Measurements from ENCODE around the gene GABRD.

GABRD gene

DNA sequence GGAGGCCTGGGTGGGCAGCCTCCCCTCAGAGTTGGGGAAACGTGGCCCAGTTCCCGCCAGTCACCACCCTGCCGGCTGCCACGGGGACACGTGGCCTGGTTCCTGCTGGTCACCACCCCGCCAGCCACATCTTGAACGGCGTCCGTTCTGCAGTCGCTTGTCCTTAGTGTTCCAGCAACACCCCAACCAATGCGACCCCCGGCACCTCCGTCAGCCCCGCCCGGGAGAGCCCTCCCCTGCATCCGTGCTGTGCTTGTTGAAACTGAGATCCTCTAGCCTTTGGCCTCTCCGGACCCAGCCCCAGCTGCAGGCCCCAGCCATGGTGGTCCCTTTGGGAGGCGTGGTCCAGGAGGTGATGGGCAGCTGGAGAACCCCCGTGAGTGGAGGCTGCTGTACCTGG, 49.8 kb downstream of the GABRD start:
- no peaks in the 10 kb centered on the region for H3K79me2 ChIP-seq (ENCODE audit: control insufficient read depth, low read length)
- H3F3A ChIP-seq (ENCODE audit: control insufficient read depth, insufficient read depth): no peaks in the 10 kb centered on the region
- TF ChIP-seq, protein P1, sequence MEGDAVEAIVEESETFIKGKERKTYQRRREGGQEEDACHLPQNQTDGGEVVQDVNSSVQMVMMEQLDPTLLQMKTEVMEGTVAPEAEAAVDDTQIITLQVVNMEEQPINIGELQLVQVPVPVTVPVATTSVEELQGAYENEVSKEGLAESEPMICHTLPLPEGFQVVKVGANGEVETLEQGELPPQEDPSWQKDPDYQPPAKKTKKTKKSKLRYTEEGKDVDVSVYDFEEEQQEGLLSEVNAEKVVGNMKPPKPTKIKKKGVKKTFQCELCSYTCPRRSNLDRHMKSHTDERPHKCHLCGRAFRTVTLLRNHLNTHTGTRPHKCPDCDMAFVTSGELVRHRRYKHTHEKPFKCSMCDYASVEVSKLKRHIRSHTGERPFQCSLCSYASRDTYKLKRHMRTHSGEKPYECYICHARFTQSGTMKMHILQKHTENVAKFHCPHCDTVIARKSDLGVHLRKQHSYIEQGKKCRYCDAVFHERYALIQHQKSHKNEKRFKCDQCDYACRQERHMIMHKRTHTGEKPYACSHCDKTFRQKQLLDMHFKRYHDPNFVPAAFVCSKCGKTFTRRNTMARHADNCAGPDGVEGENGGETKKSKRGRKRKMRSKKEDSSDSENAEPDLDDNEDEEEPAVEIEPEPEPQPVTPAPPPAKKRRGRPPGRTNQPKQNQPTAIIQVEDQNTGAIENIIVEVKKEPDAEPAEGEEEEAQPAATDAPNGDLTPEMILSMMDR (IDR thresholded peaks at IDR 0.05; ENCODE audit: low read depth, low read length, poor library complexity, severe bottlenecking): no peak
- no peak for TF ChIP-seq EZH2phosphoT487 (IDR thresholded peaks at IDR 0.05; ENCODE audit: borderline replicate concordance, low read length)
- no peaks in the 10 kb centered on the region for H3K36me3 ChIP-seq (ENCODE audit: control insufficient read depth, low read length)
- H3K9me2 ChIP-seq (replicated peaks; ENCODE audit: control insufficient read depth, low read length): no peaks in the 10 kb centered on the region
- H3K27me3 ChIP-seq (ENCODE audit: control insufficient read depth, low read length): no peaks in the 10 kb centered on the region
- no peak overlapping the region for H3K4me2 ChIP-seq (ENCODE audit: low read length)
- H3K9me3 ChIP-seq (ENCODE audit: control insufficient read depth, insufficient read depth, low read length): peaks cover 6% of the 10 kb centered on the region; the same call in 1 of the 2 replicates
- no peaks in the 10 kb centered on the region for H3K4me1 ChIP-seq (ENCODE audit: control insufficient read depth, low read length)
- no peaks in the 10 kb centered on the region for H4K20me1 ChIP-seq (ENCODE audit: control insufficient read depth, insufficient read depth, low read depth, low read length)
- H3K27ac ChIP-seq (ENCODE audit: low read depth, low read length): no peak overlapping the region
- H3K4me3 ChIP-seq (ENCODE audit: low read length): no peak overlapping the region

- Histone ChIP-seq H3K4me1 (ENCODE audit: control insufficient read depth, low read length) (no peaks in the 10 kb centered on the region), H3K4me3 (ENCODE audit: low read length) (no peak overlapping the region), H3K79me2 (ENCODE audit: control insufficient read depth, low read length) (no peaks in the 10 kb centered on the region), H3K27ac (ENCODE audit: low read depth, low read length) (no peak overlapping the region), H3K4me2 (ENCODE audit: low read length) (no peak overlapping the region), H3K9me3 (ENCODE audit: control insufficient read depth, insufficient read depth, low read length) (no peaks in the 10 kb centered on the region), H4K20me1 (ENCODE audit: control insufficient read depth, insufficient read depth, low read depth, low read length) (no peaks in the 10 kb centered on the region), H3K9me2 (replicated peaks; ENCODE audit: control insufficient read depth, low read length) (no peaks in the 10 kb centered on the region), H3K27me3 (ENCODE audit: control insufficient read depth, low read length) (no peaks in the 10 kb centered on the region), H3K36me3 (ENCODE audit: control insufficient read depth, low read length) (no peaks in the 10 kb centered on the region), H3F3A (ENCODE audit: control insufficient read depth, insufficient read depth) (no peaks in the 10 kb centered on the region)
- TF ChIP-seq EZH2phosphoT487 (IDR thresholded peaks at IDR 0.05; ENCODE audit: borderline replicate concordance, low read length): no peak
- TF ChIP-seq, protein P1 (IDR thresholded peaks at IDR 0.05; ENCODE audit: low read depth, low read length, poor library complexity, severe bottlenecking): no peak
Observed at GRCh38 chr1:2070016-2070415, 50.9 kb downstream of the GABRD start.

DNA sequence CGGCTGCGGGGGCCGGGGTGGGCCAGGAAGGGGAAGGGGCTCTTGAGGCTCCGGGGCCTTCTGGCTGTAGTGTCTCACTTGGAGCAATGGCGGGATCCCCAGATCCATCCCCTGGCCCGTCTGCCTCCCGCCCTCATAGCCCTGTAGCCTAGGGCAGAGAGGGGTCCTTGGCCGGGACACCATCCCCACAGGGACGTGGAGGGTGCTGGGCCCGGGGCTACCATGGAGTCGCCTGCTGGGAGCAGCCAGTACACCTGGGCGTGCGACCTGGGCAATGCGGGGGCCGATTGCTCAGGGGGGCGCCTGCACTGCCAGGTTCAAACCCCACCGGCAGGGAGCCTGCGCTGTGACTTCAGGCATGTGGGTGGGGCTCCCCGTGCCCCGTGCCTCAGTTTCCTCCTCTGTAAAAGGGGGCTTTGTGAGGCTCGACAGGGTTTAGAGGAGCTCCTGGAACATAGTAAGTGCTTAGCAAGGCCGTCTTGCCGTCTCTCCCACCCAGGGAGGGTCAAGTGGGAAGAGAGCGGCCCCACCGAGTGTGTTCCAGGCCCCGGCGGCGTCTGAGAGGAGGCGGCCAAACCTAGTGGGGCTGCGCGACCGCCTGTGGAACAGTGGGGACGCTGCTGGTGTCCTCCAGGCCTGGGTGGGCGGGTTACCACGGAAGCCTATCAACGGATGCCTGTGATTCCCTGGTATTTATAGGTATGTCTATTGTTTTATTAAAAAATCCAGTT, 51.8 kb downstream of the GABRD start:
- H3K4me2 ChIP-seq (ENCODE audit: low read length): no peak overlapping the region
- no peaks in the 10 kb centered on the region for H3K79me2 ChIP-seq (ENCODE audit: control insufficient read depth, low read length)
- H3K4me1 ChIP-seq (ENCODE audit: control insufficient read depth, low read length): no peaks in the 10 kb centered on the region
- H3K9me2 ChIP-seq (replicated peaks; ENCODE audit: control insufficient read depth, low read length): no peaks in the 10 kb centered on the region
- H3K27me3 ChIP-seq (ENCODE audit: control insufficient read depth, low read length): no peaks in the 10 kb centered on the region
- no peaks in the 10 kb centered on the region for H3F3A ChIP-seq (ENCODE audit: control insufficient read depth, insufficient read depth)
- no peak for TF ChIP-seq EZH2phosphoT487 (IDR thresholded peaks at IDR 0.05; ENCODE audit: borderline replicate concordance, low read length)
- TF ChIP-seq, protein P1 (IDR thresholded peaks at IDR 0.05; ENCODE audit: low read depth, low read length, poor library complexity, severe bottlenecking): no peak
- H3K4me3 ChIP-seq (ENCODE audit: low read length): no peak overlapping the region
- no peaks in the 10 kb centered on the region for H3K9me3 ChIP-seq (ENCODE audit: control insufficient read depth, insufficient read depth, low read length)
- H3K36me3 ChIP-seq (ENCODE audit: control insufficient read depth, low read length): no peaks in the 10 kb centered on the region
- no peaks in the 10 kb centered on the region for H4K20me1 ChIP-seq (ENCODE audit: control insufficient read depth, insufficient read depth, low read depth, low read length)
- H3K27ac ChIP-seq (ENCODE audit: low read depth, low read length): no peak overlapping the region
